PFSK-1 (cell line): ENCODE results near the gene GALNS.

Source experiments
- FOXP2 ChIP-seq: optimal IDR thresholded peaks from 2 replicates; pipeline ENCODE3; 2011; ENCODE audit warnings: borderline replicate concordance, control low read depth, inconsistent platforms; ENCODE audit not compliant: insufficient read depth; ENCODE audit errors: extremely low read length, extremely low read depth
- POLR2AphosphoS5 ChIP-seq: IDR thresholded peaks from 2 replicates; pipeline ENCODE4 v1.6.1; 2012; ENCODE audit warnings: low read depth, mild to moderate bottlenecking, control low read depth, low read length, moderate library complexity
- SIN3A ChIP-seq: IDR thresholded peaks from 2 replicates; pipeline ENCODE4 v1.6.1; 2012; ENCODE audit warnings: mild to moderate bottlenecking, low read length, moderate library complexity, borderline replicate concordance; ENCODE audit not compliant: insufficient read depth
- TAF1 ChIP-seq: IDR thresholded peaks from 2 replicates; pipeline ENCODE4 v1.6.1; 2012; ENCODE audit warnings: low read length, control low read depth, borderline replicate concordance; ENCODE audit not compliant: insufficient read depth
- TF ChIP-seq, protein P1 (sequence below), 2 experiments: IDR thresholded peaks; 2 replicates each; pipeline versions ENCODE4 v1.6.1 to v1.8.0; 2011 to 2012; ENCODE audit warnings: low read depth in 2 of 2, low read length in 2 of 2, control low read depth in 1 of 2, inconsistent platforms in 1 of 2, mild to moderate bottlenecking in 1 of 2, moderate library complexity in 1 of 2; ENCODE audit not compliant: insufficient read depth in 1 of 2

The GALNS gene

DNA sequence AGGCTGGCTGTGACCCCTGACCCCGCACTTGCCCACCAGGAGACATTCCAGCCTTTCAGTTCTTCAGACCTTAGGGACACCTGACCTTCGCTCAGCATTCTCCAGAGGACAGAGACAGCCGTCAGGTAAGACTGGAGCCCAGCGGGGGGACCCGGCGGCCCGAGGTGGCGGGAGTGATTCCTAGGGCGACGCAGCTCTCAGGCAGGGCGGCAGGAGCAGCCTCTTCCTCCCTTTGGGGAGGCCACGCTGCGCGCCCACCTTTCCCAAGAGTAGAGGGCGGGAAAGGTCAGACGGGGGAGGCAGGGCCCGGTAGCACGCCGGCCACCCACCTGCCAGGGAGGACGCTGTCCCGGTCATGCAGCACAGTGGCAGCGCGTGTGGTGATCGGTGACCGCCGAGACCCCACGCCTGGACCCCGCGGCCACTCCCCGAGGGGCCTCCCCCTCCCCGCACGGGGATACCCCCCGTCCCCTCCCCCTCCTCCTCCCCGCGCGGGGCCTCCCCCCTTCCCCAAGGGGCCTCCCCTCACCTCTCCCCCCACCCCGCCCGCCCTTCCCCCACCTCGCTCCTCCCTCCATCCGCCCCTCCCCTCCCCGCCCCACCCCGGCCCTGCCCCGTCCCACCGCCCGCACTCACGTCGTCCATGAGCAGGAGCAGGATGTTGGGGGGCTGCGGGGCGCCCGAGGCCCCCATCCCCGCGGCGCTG, 472 bp downstream of the GALNS start:
- TF ChIP-seq, protein P1, sequence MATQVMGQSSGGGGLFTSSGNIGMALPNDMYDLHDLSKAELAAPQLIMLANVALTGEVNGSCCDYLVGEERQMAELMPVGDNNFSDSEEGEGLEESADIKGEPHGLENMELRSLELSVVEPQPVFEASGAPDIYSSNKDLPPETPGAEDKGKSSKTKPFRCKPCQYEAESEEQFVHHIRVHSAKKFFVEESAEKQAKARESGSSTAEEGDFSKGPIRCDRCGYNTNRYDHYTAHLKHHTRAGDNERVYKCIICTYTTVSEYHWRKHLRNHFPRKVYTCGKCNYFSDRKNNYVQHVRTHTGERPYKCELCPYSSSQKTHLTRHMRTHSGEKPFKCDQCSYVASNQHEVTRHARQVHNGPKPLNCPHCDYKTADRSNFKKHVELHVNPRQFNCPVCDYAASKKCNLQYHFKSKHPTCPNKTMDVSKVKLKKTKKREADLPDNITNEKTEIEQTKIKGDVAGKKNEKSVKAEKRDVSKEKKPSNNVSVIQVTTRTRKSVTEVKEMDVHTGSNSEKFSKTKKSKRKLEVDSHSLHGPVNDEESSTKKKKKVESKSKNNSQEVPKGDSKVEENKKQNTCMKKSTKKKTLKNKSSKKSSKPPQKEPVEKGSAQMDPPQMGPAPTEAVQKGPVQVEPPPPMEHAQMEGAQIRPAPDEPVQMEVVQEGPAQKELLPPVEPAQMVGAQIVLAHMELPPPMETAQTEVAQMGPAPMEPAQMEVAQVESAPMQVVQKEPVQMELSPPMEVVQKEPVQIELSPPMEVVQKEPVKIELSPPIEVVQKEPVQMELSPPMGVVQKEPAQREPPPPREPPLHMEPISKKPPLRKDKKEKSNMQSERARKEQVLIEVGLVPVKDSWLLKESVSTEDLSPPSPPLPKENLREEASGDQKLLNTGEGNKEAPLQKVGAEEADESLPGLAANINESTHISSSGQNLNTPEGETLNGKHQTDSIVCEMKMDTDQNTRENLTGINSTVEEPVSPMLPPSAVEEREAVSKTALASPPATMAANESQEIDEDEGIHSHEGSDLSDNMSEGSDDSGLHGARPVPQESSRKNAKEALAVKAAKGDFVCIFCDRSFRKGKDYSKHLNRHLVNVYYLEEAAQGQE (IDR thresholded peaks at IDR 0.05; ENCODE audit: insufficient read depth in 1 of 2, low read depth in 2 of 2, low read length in 2 of 2), result no peak
- TF ChIP-seq POLR2AphosphoS5 (no peak), SIN3A (no peak), TAF1 (no peak), FOXP2 (no peak)

DNA sequence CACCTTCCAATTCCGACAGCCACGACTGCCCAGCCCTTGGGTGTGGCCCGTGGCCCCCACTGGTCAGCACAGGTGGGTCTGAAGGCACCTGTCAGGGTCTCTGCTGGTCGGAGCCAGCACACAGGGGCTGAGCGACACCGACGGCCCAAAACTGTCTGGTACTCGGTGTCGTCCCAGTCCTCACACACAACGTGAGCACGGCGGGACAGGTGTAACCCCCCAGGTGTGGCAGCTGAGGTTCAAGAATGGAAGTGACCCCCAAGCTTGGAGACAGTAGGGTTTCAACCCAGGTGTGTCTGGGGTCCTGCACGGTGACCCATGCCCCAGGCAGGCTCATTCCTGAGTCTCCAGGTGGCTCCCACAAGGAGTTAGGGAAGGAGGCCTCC, 1.0 kb downstream of the GALNS start:
- no peak for TF ChIP-seq SIN3A
- no peak for TF ChIP-seq FOXP2
- no peak for TF ChIP-seq POLR2AphosphoS5
- TF ChIP-seq, protein P1 (IDR thresholded peaks at IDR 0.05; ENCODE audit: insufficient read depth in 1 of 2, low read depth in 2 of 2, low read length in 2 of 2), result no peak
- TF ChIP-seq TAF1, result no peak

- TF ChIP-seq SIN3A, result no peak
- TF ChIP-seq POLR2AphosphoS5, result no peak
- TF ChIP-seq, protein P1 (IDR thresholded peaks at IDR 0.05; ENCODE audit: insufficient read depth in 1 of 2, low read depth in 2 of 2, low read length in 2 of 2), result no peak
- no peak for TF ChIP-seq TAF1
- TF ChIP-seq FOXP2, result no peak
These were observed 1.6 kb downstream of the GALNS start for GRCh38 chr16:88855176-88855575.

DNA sequence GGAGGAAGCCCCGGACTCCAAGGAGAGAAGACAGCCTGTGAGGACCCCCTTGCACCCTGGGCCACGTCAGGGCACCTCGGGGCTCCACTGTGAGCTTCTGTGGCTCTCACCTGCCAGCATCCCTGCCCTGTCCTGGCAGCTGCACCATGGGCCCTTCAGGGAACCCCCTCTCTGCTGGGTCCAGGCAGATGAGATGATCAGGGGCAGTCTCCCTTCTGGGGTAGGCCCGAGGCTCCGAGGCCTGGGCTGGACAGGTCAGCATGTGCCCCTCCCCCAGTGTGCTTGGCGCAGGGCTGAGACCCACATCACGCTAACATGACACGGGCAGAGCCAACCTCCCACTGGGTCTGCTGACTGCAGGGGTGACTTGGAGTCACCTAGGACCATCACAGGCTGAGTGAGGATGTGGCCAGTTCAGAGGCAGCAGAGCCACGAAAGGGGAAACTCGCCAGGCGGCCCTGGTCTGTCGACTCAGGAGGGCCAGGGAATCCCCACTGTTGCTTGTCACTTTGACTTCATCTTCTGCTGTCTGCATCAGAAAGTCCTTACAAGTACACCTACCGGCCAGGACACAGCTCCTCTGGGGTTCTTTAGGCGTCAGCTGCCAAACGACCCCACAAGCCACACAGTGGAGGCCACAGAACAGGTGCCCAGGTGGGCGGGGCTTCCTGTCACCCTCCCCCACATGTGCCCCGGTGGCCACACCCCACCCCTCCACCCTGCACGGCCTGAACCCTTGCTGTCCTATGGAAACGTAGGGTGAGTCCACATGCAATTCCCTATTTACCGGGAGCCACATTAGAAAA, 2.2 kb downstream of the GALNS start:
- TF ChIP-seq TAF1, result no peak
- no peak for TF ChIP-seq POLR2AphosphoS5
- TF ChIP-seq FOXP2, result no peak
- TF ChIP-seq, protein P1 (IDR thresholded peaks at IDR 0.05; ENCODE audit: insufficient read depth in 1 of 2, low read depth in 2 of 2, low read length in 2 of 2), result no peak
- no peak for TF ChIP-seq SIN3A
